ENCODE data around the gene PRPF40A.

DNA sequence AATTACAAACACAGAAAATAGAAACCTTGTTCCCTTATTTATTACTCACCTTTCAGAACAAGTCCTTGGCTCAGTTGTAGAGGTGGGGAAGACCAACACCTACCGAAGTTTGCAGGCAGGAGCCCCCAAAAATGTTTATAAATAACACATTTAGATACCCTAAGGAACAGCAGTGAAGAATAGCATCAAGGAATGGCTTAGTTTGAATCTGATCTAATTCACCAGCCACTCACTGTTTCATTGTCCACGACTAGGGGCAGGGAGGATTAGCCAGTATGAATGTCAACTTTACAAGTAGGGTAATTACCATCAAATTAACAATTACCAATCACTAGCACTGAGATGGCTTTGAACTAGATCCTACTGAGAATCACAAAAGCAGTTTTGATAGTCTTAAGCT is 65.4 kb downstream of the PRPF40A start:
- TF ChIP-seq CTCF (IDR thresholded peaks at IDR 0.05), result no peak
- no peak for TF ChIP-seq POLR2A (IDR thresholded peaks at IDR 0.05)

Measured in gastroesophageal sphincter (tissue), 3 donors.